SK-N-SH (cell line): ENCODE measurements around the gene BAZ1A.

ENCODE experiments used
- TF ChIP-seq, protein P1 (sequence below): IDR thresholded peaks from 2 replicates; pipeline ENCODE4; 2012
- TF ChIP-seq, protein P2 (sequence below): fragments of 200-600 bp; sonication (generic); IDR thresholded peaks from 2 replicates; pipeline ENCODE4 v1.6.1; 2017; ENCODE audit warnings: antibody characterized with exemption, mild to moderate bottlenecking, moderate library complexity

DNA sequence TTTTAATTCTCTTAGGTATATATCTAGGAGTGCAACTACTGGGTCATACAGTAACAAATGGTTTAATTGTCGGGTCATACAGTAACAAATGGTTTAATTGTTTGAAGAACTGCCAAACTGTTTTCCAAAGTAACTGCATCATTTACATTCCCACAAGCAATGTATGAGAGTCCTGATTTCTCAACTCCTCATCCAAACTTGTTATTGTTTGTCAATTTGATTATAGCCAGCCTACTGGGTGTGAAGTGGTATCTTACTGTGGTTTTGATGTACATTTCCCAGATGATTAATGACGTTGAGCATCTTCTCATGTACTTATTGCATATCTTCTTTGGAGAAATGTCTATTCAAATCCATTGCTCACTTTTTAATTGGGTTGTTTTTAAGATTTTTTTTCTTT, 93.1 kb downstream of the BAZ1A start:
- TF ChIP-seq, protein P1, sequence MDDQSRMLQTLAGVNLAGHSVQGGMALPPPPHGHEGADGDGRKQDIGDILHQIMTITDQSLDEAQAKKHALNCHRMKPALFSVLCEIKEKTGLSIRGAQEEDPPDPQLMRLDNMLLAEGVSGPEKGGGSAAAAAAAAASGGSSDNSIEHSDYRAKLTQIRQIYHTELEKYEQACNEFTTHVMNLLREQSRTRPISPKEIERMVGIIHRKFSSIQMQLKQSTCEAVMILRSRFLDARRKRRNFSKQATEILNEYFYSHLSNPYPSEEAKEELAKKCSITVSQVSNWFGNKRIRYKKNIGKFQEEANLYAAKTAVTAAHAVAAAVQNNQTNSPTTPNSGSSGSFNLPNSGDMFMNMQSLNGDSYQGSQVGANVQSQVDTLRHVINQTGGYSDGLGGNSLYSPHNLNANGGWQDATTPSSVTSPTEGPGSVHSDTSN: no peak
- TF ChIP-seq, protein P2, sequence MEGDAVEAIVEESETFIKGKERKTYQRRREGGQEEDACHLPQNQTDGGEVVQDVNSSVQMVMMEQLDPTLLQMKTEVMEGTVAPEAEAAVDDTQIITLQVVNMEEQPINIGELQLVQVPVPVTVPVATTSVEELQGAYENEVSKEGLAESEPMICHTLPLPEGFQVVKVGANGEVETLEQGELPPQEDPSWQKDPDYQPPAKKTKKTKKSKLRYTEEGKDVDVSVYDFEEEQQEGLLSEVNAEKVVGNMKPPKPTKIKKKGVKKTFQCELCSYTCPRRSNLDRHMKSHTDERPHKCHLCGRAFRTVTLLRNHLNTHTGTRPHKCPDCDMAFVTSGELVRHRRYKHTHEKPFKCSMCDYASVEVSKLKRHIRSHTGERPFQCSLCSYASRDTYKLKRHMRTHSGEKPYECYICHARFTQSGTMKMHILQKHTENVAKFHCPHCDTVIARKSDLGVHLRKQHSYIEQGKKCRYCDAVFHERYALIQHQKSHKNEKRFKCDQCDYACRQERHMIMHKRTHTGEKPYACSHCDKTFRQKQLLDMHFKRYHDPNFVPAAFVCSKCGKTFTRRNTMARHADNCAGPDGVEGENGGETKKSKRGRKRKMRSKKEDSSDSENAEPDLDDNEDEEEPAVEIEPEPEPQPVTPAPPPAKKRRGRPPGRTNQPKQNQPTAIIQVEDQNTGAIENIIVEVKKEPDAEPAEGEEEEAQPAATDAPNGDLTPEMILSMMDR: no peak
